OCI-LY7 (cell line): ENCODE data around the gene SNPH.

ENCODE experiments used
- CTCF ChIP-seq: fragments of 200-600 bp; sonication (generic); conservative IDR thresholded peaks from 2 replicates; pipeline ENCODE4 v1.5.1; 2014; ENCODE audit warnings: mild to moderate bottlenecking, antibody characterized with exemption, low read length, moderate library complexity, mixed read lengths
- EZH2phosphoT487 ChIP-seq: fragments of 200-600 bp; sonication (generic); IDR thresholded peaks from 2 replicates; pipeline ENCODE4 v1.6.1; 2018; ENCODE audit warnings: low read depth, borderline replicate concordance, mild to moderate bottlenecking, mixed run types, antibody characterized with exemption, low read length, moderate library complexity, mixed read lengths

- TF ChIP-seq CTCF (no peak), EZH2phosphoT487 (no peak)
These were observed 25.5 kb upstream of the SNPH start for GRCh38 chr20:1240549-1240948.
